Neural cell (in vitro differentiated cells): ENCODE measurements around the gene COL15A1.

ENCODE experiments used
- POLR2AphosphoS5 ChIP-seq: IDR thresholded peaks from 2 replicates; pipeline ENCODE4 v1.6.1; 2012
- TF ChIP-seq, protein P1 (sequence below): fragments of 450-650 bp; IDR thresholded peaks from 2 replicates; pipeline ENCODE4 v1.5.1; 2014; ENCODE audit warnings: antibody characterized with exemption, mild to moderate bottlenecking, moderate library complexity; ENCODE audit not compliant: poor library complexity, severe bottlenecking
- TF ChIP-seq, protein P2 (sequence below): IDR thresholded peaks from 2 replicates; pipeline ENCODE4 v1.6.1; 2012; ENCODE audit warnings: borderline replicate concordance

DNA sequence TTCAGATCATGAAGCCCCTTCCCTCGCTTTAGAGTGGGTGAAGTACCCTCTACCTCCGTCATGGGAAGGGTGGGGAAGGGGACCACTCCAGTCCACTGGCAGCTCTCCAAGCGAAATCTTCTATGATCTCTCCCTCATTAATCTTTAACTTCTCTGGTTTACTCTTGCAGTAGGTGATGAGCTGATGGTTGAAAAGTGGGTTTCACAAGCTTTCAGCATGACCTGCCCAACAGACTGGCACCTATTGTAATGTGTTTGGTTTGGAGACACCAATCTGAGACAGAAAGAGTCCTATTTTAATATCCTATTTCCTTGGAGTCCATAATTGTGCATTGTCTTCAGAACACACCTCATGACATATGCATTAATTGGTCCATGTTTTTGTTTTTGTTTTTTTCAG lies 90.4 kb downstream of the COL15A1 start:
- TF ChIP-seq, protein P1, sequence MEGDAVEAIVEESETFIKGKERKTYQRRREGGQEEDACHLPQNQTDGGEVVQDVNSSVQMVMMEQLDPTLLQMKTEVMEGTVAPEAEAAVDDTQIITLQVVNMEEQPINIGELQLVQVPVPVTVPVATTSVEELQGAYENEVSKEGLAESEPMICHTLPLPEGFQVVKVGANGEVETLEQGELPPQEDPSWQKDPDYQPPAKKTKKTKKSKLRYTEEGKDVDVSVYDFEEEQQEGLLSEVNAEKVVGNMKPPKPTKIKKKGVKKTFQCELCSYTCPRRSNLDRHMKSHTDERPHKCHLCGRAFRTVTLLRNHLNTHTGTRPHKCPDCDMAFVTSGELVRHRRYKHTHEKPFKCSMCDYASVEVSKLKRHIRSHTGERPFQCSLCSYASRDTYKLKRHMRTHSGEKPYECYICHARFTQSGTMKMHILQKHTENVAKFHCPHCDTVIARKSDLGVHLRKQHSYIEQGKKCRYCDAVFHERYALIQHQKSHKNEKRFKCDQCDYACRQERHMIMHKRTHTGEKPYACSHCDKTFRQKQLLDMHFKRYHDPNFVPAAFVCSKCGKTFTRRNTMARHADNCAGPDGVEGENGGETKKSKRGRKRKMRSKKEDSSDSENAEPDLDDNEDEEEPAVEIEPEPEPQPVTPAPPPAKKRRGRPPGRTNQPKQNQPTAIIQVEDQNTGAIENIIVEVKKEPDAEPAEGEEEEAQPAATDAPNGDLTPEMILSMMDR = no peak
- TF ChIP-seq, protein P2, sequence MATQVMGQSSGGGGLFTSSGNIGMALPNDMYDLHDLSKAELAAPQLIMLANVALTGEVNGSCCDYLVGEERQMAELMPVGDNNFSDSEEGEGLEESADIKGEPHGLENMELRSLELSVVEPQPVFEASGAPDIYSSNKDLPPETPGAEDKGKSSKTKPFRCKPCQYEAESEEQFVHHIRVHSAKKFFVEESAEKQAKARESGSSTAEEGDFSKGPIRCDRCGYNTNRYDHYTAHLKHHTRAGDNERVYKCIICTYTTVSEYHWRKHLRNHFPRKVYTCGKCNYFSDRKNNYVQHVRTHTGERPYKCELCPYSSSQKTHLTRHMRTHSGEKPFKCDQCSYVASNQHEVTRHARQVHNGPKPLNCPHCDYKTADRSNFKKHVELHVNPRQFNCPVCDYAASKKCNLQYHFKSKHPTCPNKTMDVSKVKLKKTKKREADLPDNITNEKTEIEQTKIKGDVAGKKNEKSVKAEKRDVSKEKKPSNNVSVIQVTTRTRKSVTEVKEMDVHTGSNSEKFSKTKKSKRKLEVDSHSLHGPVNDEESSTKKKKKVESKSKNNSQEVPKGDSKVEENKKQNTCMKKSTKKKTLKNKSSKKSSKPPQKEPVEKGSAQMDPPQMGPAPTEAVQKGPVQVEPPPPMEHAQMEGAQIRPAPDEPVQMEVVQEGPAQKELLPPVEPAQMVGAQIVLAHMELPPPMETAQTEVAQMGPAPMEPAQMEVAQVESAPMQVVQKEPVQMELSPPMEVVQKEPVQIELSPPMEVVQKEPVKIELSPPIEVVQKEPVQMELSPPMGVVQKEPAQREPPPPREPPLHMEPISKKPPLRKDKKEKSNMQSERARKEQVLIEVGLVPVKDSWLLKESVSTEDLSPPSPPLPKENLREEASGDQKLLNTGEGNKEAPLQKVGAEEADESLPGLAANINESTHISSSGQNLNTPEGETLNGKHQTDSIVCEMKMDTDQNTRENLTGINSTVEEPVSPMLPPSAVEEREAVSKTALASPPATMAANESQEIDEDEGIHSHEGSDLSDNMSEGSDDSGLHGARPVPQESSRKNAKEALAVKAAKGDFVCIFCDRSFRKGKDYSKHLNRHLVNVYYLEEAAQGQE = no peak
- TF ChIP-seq POLR2AphosphoS5 = no peak
